ENCODE data around the gene APLN.

APLN gene

DNA sequence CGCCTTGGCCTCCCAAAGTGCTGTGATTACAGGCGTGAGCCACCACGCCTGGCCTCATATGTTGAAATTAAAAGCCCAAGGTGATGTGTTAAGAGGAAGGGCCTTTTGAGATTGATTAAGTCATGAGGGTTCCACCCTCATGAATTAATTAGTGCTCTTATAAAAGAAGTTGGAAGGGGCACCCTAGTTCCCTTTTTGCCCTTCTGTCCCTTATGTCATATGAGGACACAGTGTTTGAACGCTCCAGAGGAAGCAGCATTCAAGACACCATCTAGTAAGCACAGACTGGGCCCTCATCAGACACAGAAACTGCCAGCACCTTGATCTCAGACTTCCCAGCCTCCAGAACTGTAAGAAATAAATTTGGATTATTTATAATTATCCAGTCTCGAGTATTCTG is 5.1 kb upstream of the APLN start:
- no peak for DNase-seq (ENCODE audit: low read depth)

DNA sequence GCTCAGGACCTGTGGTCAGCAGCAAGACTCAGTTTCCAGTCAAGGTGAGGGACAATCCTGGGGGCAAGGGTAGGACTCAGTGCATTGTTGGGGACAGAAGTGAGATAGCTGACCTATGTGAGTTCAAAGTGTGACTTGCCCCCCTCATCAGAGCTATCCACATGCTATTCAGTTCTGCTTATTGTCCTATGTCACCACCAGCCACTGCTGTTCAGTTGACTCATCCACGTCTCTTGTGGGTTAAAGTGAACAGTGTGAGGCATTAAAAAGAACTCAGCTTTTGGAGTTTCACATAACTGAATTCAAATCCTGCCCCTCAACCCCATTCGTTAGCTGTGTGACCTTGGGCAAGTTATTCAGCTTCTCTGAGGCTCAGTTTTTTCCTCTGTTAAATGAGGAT is 4.4 kb upstream of the APLN start:
- no peak for DNase-seq (ENCODE audit: low read depth)

DNA sequence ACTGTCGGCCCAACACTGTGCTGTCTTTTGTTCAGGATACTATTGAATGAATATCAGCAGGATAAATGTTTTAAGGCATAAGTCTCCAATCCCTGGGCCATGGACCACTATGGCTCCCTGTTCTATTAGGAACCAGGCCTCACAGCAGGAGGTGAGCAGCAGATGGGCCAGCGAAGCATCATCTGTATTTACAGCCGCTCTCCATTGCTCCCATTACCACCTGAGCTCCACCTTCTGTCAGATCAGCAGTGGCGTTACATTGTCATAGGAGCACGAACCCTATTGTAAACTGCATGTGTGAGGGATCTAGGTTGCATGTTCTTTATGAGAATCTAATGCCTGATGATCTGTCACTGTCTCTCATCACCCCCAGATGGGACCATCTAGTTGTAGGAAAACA is 3.7 kb upstream of the APLN start:
- DNase-seq (ENCODE audit: low read depth) = no peak

DNA sequence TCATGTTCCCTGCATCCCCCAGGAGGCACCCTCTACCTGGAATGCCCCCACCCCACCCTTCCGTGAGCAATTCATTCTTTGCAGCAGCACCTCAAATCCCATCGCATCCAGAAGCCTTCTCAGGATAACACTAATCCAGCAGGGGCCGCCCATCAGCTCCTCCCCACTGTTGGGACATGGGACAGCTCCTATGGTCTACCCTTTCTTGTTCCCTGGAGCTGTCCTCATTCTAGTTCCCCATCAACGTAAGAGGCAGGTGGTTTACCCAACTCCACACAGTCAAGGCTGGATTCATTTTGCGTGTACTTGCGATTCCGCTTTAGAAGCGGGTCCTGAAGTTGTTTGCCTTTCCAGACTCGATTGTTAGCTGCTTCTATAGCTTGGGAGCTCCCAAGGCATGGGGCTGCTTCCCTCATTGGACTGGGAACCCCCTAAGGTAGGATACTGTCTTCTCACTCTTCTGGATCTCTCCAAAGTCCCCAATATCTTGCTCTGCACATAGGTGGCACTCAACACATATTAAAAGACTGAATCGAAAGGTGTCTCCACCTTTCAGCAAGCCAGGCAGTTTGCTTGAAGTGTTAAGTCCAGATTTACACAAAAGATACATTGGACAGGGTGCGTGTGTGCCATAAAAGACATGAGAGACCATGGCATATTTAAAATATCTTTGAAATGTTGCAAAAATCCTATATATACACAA is 942 bp upstream of the APLN start:
- no peak for DNase-seq (ENCODE audit: low read depth)

DNA sequence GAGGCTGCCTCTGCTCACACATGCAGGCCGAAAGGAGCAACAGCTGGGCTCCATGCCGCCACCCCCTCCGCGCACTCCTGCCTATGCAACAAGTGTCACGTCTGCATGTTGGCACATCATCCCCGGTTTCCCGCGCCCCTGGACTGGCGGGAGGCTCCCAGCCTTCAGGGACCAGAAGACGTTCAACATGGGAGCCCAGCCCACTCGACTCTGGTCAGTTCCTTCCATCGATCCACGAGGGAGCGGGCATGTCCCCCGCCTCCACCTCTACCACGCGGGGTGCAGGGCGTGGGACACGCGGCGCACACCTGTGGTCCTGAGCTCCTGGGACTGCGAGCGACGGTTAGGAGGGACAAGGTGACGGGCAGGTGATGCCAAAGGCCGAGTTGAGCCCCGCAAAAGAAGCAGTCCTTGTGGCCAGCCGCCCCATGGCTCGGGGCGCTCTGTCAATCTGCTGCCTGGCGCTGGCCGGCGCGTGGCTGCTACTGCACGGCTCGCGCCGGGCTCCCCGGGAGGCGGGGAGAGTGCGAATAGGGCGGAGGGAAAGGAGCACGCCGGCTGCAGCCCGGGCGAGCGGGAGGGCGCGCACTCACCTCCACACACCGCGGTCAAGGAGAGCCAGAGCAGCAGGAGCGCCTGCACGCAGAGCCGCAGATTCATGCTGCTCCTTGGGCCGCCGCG is 645 bp downstream of the APLN start:
- no peak for DNase-seq (ENCODE audit: low read depth)

DNA sequence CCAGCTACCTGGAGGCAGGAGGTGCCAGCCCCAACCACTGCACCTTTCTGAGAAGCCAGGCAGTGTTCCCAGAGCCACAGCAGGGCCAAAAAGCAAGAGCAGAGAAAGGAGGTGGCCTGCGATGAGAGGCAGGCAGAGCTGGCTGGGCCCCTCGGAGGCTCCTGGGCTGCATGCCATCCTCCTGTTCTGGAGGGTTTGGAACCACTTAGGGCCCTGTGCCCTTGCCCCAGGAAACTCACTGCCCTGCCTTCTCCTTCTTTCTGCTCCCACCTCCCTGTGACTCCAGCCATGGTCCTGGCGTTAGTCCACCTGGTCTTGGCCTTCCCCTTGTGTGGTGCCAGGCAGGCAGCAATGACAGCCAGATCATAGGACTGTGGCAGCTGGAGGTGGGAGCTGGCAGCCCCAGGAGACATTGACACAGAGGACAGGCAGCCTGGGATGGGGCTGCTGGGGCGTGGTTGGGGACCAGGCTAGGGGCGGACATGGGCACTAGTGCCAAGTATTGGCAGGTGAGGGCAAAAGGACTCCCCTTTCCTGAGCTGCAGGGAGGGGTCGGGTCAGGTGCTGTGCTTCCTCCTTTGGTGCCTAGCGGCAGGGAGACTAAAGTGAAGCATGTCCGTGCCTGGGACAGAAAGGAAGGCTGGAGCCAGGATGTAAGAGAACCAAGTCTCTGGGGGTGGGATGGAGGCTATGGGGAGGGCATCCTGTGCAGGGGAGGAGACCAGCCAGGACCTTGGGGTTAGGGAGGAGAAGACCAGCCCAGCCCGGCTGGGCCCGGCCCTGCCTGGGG is 1.4 kb downstream of the APLN start:
- no peak for DNase-seq (ENCODE audit: low read depth)

DNA sequence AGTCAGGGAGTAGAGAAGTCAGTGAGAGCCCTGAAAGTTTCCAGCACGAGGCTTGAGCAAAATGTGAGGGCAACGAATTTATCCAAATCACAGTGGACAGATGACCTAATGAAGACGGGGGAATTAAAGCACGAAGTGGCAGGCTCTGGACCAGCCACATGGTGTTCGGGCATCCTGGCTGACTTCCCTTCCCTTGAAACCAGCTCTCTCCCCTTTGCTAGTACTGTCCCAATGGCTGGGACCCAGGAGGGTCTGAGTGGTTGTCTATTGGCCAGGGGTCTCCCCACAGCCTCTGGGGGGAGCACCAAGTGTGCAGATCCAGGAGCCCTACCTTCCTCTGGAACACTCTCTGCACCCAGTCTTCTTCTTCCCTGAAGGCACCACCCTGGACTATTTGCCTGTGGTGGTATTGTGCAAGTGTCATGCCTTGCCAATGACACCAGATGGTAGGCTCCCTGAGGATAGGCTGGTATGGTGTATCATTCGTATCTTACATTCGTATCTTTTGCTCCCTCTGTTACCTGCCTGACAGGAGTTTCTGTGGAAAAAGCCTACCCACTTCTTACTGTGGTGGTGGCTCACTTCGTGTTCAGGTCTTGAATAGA is 2.1 kb downstream of the APLN start:
- no peak for DNase-seq (ENCODE audit: low read depth)

DNA sequence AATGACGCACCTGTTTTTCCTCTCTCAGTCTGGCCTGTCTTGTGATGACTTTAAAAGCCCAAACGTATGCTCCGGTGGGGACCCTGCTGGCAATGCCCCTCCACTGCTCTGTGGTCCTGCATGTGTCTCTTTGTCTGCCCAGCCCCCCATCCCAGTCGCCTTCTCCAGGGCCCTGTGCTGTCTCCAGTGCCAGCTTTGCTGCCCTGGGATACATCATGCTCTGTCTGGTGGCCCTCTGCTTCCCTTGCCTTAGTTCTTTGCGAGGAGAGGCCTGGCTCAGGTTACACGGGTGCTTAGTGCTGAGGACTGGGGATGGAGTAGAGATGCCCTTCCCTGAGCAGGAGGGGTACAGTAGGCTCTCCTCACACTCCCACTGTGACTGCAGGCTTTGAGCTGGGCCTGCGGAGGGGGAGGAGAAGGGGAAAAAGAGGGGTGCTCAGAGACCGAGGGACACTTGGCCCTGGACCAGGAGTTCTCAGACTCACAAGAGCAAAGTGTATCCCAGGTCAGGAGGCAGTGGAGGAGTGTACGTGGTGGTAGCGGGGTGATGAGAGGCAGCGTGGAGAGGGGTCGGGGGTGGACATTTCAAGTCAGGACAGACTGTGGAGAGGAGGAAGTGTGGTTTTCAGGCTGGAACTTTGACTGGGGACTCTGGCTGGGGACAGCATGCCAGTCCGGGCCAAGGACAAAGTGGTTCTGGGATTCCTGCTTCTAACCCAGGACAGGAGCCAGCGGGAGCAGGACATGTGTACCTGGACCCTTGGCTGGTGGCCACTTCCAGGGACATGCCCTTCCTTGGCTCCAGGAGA is 2.8 kb downstream of the APLN start:
- no peak for DNase-seq (ENCODE audit: low read depth)

DNA sequence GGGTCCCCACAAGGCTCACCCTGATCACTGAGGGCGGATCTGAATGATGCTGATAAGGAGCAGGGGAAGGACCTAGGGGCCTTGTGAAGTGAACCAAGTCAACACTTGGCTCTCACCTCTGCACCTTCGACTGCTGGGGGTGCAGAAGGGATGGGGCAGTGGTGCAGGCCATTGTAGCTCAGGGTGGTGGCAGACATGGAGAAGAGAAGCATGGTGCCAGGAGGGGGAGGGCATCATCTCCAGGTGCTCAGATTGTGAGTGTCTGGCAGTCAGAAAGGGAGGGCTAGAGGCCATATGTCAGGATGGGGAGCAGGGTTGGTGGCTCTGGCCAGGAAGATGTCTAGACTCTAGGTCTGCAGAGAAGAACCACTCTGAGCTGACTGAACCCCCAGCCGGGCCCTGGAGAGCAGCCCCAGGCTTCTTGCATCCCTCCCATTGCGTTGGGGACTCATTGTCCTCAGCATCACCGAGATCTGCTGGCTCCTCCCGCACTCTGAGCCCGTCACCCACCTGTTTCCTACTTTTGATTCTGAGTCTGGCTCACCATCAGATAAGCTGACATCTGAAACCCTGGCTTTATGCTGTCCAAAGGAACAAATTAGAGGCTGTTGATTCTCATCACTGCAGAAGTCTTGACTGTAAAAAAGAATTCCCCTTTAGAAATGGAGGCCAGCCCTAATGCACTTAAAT is 3.8 kb downstream of the APLN start:
- DNase-seq (ENCODE audit: low read depth) = no peak

DNA sequence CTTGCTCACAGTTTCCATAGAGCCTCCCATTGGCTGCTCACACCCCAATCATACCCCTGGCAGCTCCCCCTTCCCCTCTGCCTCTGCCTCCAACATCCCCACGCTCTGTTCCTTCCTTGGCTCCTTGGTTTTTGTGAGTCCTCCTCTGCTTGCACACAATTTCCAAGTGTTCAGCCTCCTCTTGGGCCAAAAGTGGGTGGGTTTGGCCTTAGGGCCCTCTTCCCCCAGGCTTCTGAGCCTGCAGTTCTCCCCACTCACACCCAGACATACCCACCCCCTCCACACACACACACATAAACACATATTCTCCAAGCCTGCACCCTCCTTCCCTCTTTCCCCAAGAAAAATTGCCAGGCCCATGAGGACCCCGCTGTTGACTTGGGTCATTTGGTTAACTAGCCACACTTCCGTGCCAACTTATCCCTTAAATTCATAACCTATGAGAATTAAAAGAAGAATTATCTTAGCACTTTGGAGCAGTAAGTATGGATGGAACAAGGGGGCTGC is 4.5 kb downstream of the APLN start:
- no peak for DNase-seq (ENCODE audit: low read depth)

DNA sequence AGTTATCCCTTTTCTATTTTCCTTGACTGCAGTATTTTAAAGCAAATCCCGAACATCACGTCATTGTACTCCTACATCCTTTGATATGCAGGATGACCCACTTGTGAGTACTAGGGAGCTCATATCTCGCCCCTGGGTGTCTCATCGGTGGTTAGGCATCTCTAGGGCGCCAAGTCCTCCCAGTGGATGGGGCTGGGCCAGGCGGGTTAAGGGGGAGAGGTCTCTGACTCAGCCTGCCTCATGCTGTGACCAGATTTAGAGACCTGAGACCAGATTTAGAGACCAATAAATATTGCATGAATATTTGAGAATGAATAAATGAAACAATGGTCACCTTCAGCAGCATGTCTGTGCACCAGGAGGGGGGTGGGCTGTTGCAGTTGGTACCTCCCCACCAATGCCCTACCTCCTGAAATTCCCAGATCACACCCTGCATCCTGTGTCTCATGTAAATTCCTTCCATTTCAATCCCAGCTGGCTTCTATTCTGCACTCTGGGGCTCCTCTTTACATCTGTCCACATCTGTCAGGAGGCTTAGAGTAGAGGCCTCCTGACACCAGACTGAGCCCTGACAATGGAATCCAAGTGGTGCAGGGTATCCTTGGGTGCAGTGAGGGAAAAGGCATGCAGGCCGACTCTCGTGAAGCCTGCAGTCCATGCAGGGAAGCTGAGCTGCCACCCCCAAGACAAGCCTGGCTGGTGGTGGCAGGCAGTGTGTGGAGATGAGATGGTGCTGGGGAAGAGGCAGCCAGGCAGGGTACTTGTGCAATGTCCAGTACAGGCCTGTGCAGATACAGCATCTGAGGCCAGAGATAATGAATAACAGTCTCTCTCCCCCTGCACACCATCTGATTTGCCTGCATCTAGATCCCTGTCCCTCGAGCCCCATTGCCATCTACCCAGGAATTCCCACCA is 5.2 kb downstream of the APLN start:
- DNase-seq (ENCODE audit: low read depth) = no peak

DNA sequence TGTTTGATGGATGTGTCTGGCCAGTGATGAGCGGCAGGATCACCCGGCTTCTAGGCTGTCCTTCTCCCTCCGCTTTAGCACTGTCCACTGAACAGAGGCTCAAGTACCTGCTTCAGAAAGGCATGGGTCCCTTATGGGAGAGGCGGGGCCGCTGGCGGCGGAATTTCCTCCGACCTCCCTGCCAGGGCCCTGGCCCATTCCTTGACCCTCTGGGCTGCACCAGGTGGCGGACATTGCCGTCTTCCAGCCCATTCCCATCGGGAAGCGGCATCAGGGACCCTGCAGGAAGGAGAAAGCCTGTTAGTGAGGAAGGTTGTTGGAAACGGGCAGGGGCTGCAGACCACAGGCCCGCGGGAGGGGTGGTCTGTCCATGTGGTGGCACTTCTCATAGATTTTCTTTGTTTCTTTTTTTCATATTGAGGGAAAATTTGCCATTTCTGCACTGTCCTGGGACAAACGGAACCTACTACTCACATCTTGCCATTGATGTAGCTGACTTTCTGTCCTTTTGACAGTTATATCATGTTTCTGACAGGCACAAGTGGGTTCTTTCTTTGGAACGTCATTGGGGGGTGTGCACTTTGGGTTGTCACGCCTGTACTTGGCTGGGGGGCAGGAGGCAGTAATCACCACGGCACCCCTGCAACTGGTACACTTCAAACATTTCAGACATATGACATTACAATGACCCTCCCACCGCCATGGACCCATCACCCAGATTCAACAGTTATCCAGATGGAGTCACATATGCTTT is 6.1 kb downstream of the APLN start:
- no peak for DNase-seq (ENCODE audit: low read depth)

DNA sequence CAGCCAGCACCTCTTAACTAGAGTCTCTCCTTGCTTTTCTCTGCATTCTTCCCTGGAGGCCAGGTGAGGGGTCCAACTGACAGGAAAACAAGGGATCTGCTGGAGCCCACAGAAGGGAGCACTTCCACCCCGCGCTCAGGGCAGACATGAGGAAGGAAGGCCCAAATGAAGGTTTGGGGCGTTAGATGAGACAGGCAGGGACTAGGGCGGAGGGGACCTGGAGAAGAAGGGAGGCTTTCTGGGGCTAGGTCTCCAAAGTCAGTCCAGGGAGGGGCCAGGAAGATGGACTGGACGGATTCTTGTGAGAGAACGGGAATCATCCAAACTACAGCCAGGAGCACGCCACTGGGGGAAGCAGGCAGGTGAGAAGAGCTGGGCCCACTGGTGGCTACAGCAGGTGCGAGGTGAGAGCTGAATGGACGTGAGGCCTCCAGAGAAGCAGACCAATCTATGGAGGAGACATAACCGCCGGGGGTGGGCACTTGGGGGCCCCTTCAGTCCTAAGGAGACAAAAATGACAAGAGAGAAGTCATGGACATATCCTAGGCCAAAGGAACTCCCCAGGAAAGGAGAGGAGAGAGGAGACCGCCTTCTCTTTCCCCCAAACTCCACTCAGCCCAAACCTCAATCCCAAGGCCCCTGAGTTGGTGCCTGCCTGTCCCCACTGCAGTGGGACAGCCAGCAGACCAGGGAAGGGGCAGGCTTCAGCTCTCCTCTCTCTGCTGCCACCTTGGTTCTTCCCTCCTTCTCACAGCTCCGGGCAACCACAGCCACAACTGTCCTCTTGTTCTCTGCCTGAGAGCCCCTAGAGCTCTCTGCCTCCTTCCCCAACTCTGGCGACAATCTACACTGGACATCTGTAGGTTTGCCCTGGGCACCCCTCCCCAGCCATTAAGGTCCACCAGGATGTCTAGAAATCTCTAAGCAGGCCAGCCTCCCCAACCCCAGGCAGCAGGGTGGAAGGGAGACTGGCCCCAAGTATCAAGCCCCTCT is 7.0 kb downstream of the APLN start:
- no peak for DNase-seq (ENCODE audit: low read depth)

DNA sequence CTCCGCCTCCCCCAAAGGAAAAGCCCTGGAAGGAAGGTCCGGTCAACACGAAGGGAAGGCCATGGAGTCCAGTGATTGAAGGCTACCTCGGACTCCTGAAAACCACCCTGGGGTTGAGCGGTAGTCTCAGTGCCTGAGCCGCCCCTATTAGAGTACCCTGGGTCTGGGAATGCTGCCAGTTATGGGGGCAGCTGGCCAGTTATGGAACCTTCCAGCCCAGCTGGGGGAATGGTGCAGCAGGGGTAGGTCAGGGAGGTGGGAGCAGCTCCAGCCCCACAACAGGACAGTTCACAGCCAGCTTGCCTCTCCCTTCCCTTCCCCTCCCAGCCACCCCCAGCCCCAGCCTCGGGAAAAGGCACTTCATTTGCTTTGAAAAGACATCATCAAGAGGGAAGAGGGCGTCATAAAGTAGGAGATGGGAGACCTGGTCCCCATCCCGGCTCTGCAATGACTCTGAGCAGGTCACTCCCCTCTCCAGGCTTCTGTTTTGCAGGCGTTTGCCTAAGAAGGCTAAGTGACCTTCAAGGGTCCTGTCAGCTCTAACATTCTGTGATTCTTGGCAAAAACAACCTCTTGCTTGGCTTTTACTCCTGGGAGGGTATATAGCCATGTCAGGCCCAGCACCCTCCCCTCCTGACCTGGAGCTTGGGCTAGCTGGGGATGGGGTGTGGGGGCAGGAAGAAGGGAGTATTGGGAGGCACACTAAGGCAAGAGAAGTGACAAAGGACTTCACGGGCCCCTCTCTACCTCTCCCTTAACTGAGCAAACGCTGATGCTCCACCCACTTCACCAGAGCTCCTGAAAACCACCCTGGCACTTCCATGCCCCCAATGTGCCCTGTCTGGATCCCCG is 8.0 kb downstream of the APLN start:
- no peak for DNase-seq (ENCODE audit: low read depth)

DNA sequence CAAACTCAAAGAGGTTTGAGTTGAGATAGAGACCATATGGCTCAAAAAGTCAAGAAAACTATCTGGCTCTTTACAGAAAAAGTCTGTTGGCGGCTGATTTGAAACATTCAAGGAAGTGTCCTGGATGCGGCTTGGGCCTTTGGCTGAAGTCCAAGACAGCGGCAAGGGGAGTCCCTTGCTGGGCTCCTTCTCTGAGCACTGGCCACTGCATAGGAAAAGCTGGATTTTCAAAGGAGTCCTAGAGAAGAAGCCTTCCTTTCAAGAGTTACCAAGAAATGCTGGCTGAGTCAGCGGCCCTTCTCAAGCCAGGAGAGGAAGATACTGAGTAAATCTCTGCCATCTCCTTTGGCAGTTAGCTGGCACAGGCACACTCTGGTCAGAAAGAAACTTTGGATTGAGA is 12.1 kb downstream of the APLN start:
- peak; percentile 27 for DNase-seq (ENCODE audit: low read depth)

DNA sequence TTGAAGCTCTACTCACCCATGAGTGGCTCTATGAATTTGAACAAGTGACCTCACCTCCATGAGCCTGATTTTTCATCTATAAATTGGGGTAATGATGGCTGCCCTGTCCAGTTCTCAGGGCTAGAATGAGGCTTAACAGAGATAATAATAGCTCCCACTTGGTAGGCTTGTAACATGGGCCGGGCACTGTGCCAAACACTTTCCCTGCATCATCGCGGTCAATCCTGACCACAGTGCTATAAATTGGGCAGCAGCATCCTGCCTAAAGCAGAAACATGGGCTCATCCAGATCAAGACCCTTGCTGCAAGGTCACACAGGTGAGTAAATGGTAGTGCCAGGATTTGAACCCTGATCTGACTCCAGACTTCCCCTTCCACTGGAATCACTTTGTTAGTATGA is 12.8 kb downstream of the APLN start:
- no peak for DNase-seq (ENCODE audit: low read depth)

DNA sequence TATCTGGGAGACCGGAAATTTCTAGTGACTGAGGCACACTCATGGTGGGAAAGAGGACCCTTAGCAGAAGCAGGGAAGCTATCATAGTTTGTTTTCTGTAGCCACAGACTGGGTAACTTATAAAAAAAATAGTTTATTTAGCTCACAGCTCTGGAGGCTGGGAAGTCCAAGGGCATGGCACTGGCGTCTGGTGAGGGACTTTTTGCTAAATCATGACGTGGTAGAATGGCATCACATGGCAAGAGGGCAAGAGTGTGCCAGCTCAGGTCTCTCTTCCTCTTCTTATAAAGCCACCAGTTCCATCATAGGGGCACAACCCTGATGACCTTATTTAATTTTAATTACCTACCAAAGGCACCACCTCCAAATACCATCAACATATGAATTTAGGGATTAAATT is 13.3 kb downstream of the APLN start:
- DNase-seq (ENCODE audit: low read depth) = no peak
